DOHH2 (cell line): Measurements from ENCODE around the gene SNRPA1.

Source experiments
- CTCF ChIP-seq: fragments of 200-600 bp; sonication (generic); IDR thresholded peaks from one replicate; pipeline ENCODE4 v1.5.1; 2014; ENCODE audit warnings: antibody characterized with exemption, mild to moderate bottlenecking, low read depth, low read length; ENCODE audit not compliant: poor library complexity, severe bottlenecking
- EZH2phosphoT487 ChIP-seq: fragments of 200-600 bp; sonication (generic); IDR thresholded peaks from 2 replicates; pipeline ENCODE4 v1.6.1; 2017; ENCODE audit warnings: borderline replicate concordance, mild to moderate bottlenecking, antibody characterized with exemption, low read length, moderate library complexity, mixed read lengths

GRCh38 chr15:101307897-101308603 lies 13.0 kb upstream of the SNRPA1 start:
- TF ChIP-seq EZH2phosphoT487: no peak
- no peak for TF ChIP-seq CTCF
